ENCODE results near the gene OR6S1. TPM values are rescaled to one million over a fixed set of nuclear protein-coding genes. Genes with fewer than 3 reads are reported as not detected.

The OR6S1 gene
- total RNA-seq, 1 experiment from 2014 or later, result not detected

- TF ChIP-seq ATF6 (CRISPR knock-in tag; IDR thresholded peaks at IDR 0.05), result no peak
- TF ChIP-seq AR (CRISPR knock-in tag; IDR thresholded peaks at IDR 0.05), result no peak
- TF ChIP-seq HMGA2 (CRISPR knock-in tag; IDR thresholded peaks at IDR 0.05), result no peak
- TF ChIP-seq USF2 (CRISPR knock-in tag; IDR thresholded peaks at IDR 0.05), result no peak
- no peak for TF ChIP-seq ZNF671 (CRISPR knock-in tag; IDR thresholded peaks at IDR 0.05)
Measured at GRCh38 chr14:20602583-20602982, 38.9 kb downstream of the OR6S1 start (continued).

- Mint-ChIP-seq H3K4me1 (peaks cover 7% of the 10 kb centered on the region), H3K27ac (no peak overlapping the region), H3K27me3 (ENCODE audit: low read depth) (no peaks in the 10 kb centered on the region), H3K4me3 (no peak overlapping the region), H3K36me3 (no peaks in the 10 kb centered on the region), H3K9me3 (no peaks in the 10 kb centered on the region)
- ATAC-seq (no peak), DNase-seq (ENCODE audit: low spot score) (no peak)
- TF ChIP-seq ZNF219 (CRISPR knock-in tag; IDR thresholded peaks at IDR 0.05; ENCODE audit: borderline replicate concordance) (no peak), SOX15 (CRISPR knock-in tag; IDR thresholded peaks at IDR 0.05) (no peak), CBFB (CRISPR knock-in tag; IDR thresholded peaks at IDR 0.05; ENCODE audit: low read depth) (no peak), E2F4 (CRISPR knock-in tag; IDR thresholded peaks at IDR 0.05; ENCODE audit: borderline replicate concordance, low read depth) (no peak), GRHL2 (CRISPR knock-in tag; IDR thresholded peaks at IDR 0.05; ENCODE audit: insufficient replicate concordance, severe bottlenecking) (no peak), ATF2 (CRISPR knock-in tag; IDR thresholded peaks at IDR 0.05; ENCODE audit: borderline replicate concordance, low read depth) (no peak), TEAD4 (CRISPR knock-in tag; IDR thresholded peaks at IDR 0.05) (no peak), EMX1 (CRISPR knock-in tag; IDR thresholded peaks at IDR 0.05) (no peak), TEAD1 (CRISPR knock-in tag; IDR thresholded peaks at IDR 0.05) (no peak), NFYB (CRISPR knock-in tag; conservative IDR thresholded peaks at IDR 0.05; ENCODE audit: low read depth) (no peak), ZBTB43 (CRISPR knock-in tag; IDR thresholded peaks at IDR 0.05) (no peak), TCF7 (CRISPR knock-in tag; IDR thresholded peaks at IDR 0.05; ENCODE audit: low read depth) (no peak), NR2C2 (CRISPR knock-in tag; IDR thresholded peaks at IDR 0.05) (no peak), RORB (CRISPR knock-in tag; IDR thresholded peaks at IDR 0.05) (no peak)
- POLR2A ChIA-PET, result no interaction called here
- CTCF ChIA-PET, result interaction anchor here (1.2 to 2.6 kb wide), 2 partner anchors 61 to 186 kb away, joined by 4 to 8 read pairs; no protein-coding TSS in a partner anchor
Measured at GRCh38 chr14:20601522-20601921, 40.0 kb downstream of the OR6S1 start.
